HAP-1 (cell line): ENCODE results near the gene SEC14L1.

Experiments used
- DNase-seq, 2 experiments: peaks; one replicate each; pipeline ENCODE4 v3.0.0-alpha.2; 2016 to 2020; ENCODE audit warnings: low spot score in 2 of 2
- H3K27me3 ChIP-seq: fragments of 250-450 bp; sonication (Bioruptor Pico); 2 replicates; pipeline ENCODE4 v1.5.1; 2020; ENCODE audit warnings: low read depth, mild to moderate bottlenecking, moderate library complexity
- H3K36me3 ChIP-seq: fragments of 250-450 bp; sonication (Bioruptor Pico); replicated peaks from 2 replicates; pipeline ENCODE4 v1.5.1; 2020; ENCODE audit warnings: mild to moderate bottlenecking
- H3K4me1 ChIP-seq: fragments of 250-450 bp; sonication (Bioruptor Pico); 2 replicates; pipeline ENCODE4 v1.5.1; 2020; ENCODE audit warnings: mild to moderate bottlenecking
- H3K4me3 ChIP-seq: fragments of 250-450 bp; sonication (Bioruptor Pico); 2 replicates; pipeline ENCODE4 v1.5.1; 2020; ENCODE audit warnings: mild to moderate bottlenecking, moderate library complexity
- H3K9me3 ChIP-seq: fragments of 250-450 bp; sonication (Bioruptor Pico); 2 replicates; pipeline ENCODE4 v1.5.1; 2020; ENCODE audit warnings: mild to moderate bottlenecking, moderate library complexity
- in situ Hi-C: fragments of 300-500 bp; cut with MboI; formaldehyde crosslinking; loops from 3 replicates; pipeline ENCODE4 v1.14.3; 2020; ENCODE audit warnings: low sequenced_read_pairs, inconsistent platforms, mixed read lengths

Gene SEC14L1

GRCh38 chr17:77206158-77206956 lies 65.6 kb downstream of the SEC14L1 start:
- Histone ChIP-seq H3K27me3 (no peaks in the 10 kb centered on the region), H3K36me3 (peaks cover 45% of the 10 kb centered on the region), H3K4me3 (no peak overlapping the region), H3K9me3 (no peaks in the 10 kb centered on the region), H3K4me1 (no peaks in the 10 kb centered on the region)
- in situ Hi-C loops, result no loop called here
- no peak for DNase-seq

GRCh38 chr17:77207689-77208216 lies 67.0 kb downstream of the SEC14L1 start:
- no peaks in the 10 kb centered on the region for H3K4me1 ChIP-seq
- H3K4me3 ChIP-seq, result no peak overlapping the region
- peaks cover 56% of the 10 kb centered on the region for H3K36me3 ChIP-seq
- no peaks in the 10 kb centered on the region for H3K9me3 ChIP-seq
- no peak for DNase-seq
- no peaks in the 10 kb centered on the region for H3K27me3 ChIP-seq
- in situ Hi-C loops, result no loop called here

- no peak for DNase-seq
- Histone ChIP-seq H3K9me3 (no peaks in the 10 kb centered on the region), H3K36me3 (peaks cover 57% of the 10 kb centered on the region), H3K4me3 (no peak overlapping the region), H3K27me3 (no peaks in the 10 kb centered on the region), H3K4me1 (no peaks in the 10 kb centered on the region)
- in situ Hi-C loops, result no loop called here
These were observed 67.5 kb downstream of the SEC14L1 start for GRCh38 chr17:77208217-77208808.

GRCh38 chr17:77208856-77209255 lies 68.1 kb downstream of the SEC14L1 start:
- Histone ChIP-seq H3K4me3 (no peak overlapping the region), H3K36me3 (peaks cover 60% of the 10 kb centered on the region), H3K27me3 (no peaks in the 10 kb centered on the region), H3K4me1 (no peaks in the 10 kb centered on the region), H3K9me3 (no peaks in the 10 kb centered on the region)
- DNase-seq, result no peak
- in situ Hi-C loops, result no loop called here

- Histone ChIP-seq H3K4me3 (no peak overlapping the region), H3K9me3 (no peaks in the 10 kb centered on the region), H3K36me3 (peaks cover 63% of the 10 kb centered on the region), H3K27me3 (no peaks in the 10 kb centered on the region), H3K4me1 (no peaks in the 10 kb centered on the region)
- in situ Hi-C loops, result no loop called here
- DNase-seq, result no peak
These were observed 68.6 kb downstream of the SEC14L1 start for GRCh38 chr17:77209330-77209748.

GRCh38 chr17:77210331-77210730 lies 69.6 kb downstream of the SEC14L1 start:
- no peak overlapping the region for H3K4me3 ChIP-seq
- H3K4me1 ChIP-seq, result no peaks in the 10 kb centered on the region
- H3K27me3 ChIP-seq, result no peaks in the 10 kb centered on the region
- in situ Hi-C loops, result no loop called here
- H3K9me3 ChIP-seq, result no peaks in the 10 kb centered on the region
- peaks cover 59% of the 10 kb centered on the region for H3K36me3 ChIP-seq
- no peak for DNase-seq

GRCh38 chr17:77210946-77211541 lies 70.3 kb downstream of the SEC14L1 start:
- Histone ChIP-seq H3K4me1 (no peaks in the 10 kb centered on the region), H3K36me3 (peaks cover 56% of the 10 kb centered on the region), H3K4me3 (no peak overlapping the region), H3K27me3 (no peaks in the 10 kb centered on the region), H3K9me3 (no peaks in the 10 kb centered on the region)
- no peak for DNase-seq
- in situ Hi-C loops, result no loop called here

- Histone ChIP-seq H3K4me1 (no peaks in the 10 kb centered on the region), H3K4me3 (no peak overlapping the region), H3K27me3 (no peaks in the 10 kb centered on the region), H3K36me3 (peaks cover 50% of the 10 kb centered on the region), H3K9me3 (no peaks in the 10 kb centered on the region)
- DNase-seq, result no peak
- in situ Hi-C loops, result no loop called here
These were observed 70.9 kb downstream of the SEC14L1 start for GRCh38 chr17:77211681-77212080.

GRCh38 chr17:77212081-77212832 lies 71.5 kb downstream of the SEC14L1 start:
- no peak for DNase-seq

GRCh38 chr17:77212833-77213777 lies 72.3 kb downstream of the SEC14L1 start:
- no peaks in the 10 kb centered on the region for H3K4me1 ChIP-seq
- in situ Hi-C loops, result no loop called here
- H3K4me3 ChIP-seq, result no peak overlapping the region
- H3K27me3 ChIP-seq, result no peaks in the 10 kb centered on the region
- H3K9me3 ChIP-seq, result no peaks in the 10 kb centered on the region
- no peak for DNase-seq
- peaks cover 46% of the 10 kb centered on the region for H3K36me3 ChIP-seq

More at GRCh38 chr17:77212081-77212832, 71.5 kb downstream of the SEC14L1 start:
- H3K4me3 ChIP-seq, result no peak overlapping the region
- H3K27me3 ChIP-seq, result no peaks in the 10 kb centered on the region
- H3K36me3 ChIP-seq, result peaks cover 48% of the 10 kb centered on the region
- no peaks in the 10 kb centered on the region for H3K4me1 ChIP-seq
- H3K9me3 ChIP-seq, result no peaks in the 10 kb centered on the region
- in situ Hi-C loops, result no loop called here

GRCh38 chr17:77213778-77214132 lies 73.0 kb downstream of the SEC14L1 start:
- no peak for DNase-seq
- H3K4me1 ChIP-seq, result no peaks in the 10 kb centered on the region
- no peak overlapping the region for H3K4me3 ChIP-seq
- H3K27me3 ChIP-seq, result no peaks in the 10 kb centered on the region
- H3K9me3 ChIP-seq, result no peaks in the 10 kb centered on the region
- H3K36me3 ChIP-seq, result peaks cover 43% of the 10 kb centered on the region
- in situ Hi-C loops, result no loop called here

GRCh38 chr17:77214328-77214727 lies 73.6 kb downstream of the SEC14L1 start:
- H3K27me3 ChIP-seq, result no peaks in the 10 kb centered on the region
- H3K4me1 ChIP-seq, result no peaks in the 10 kb centered on the region
- in situ Hi-C loops, result no loop called here
- peaks cover 37% of the 10 kb centered on the region for H3K36me3 ChIP-seq
- no peak for DNase-seq
- H3K9me3 ChIP-seq, result no peaks in the 10 kb centered on the region
- no peak overlapping the region for H3K4me3 ChIP-seq

GRCh38 chr17:77214743-77215142 lies 74.0 kb downstream of the SEC14L1 start:
- Histone ChIP-seq H3K27me3 (no peaks in the 10 kb centered on the region), H3K4me1 (no peaks in the 10 kb centered on the region), H3K4me3 (no peak overlapping the region), H3K9me3 (no peaks in the 10 kb centered on the region), H3K36me3 (peaks cover 33% of the 10 kb centered on the region)
- peak in 1 of 2 experiments; percentile 50 for DNase-seq
- in situ Hi-C loops, result no loop called here
